ENCODE measurements around the gene C17orf75. TPM values are rescaled to one million over a fixed set of nuclear protein-coding genes. Genes with fewer than 3 reads are reported as not detected.

The C17orf75 gene
- total and polyA plus RNA-seq, 2 of the 8 experiments (the other 6 are each of a cell fraction or from before 2014, with no cell fraction given), result 15.8 to 42.6 TPM

DNA sequence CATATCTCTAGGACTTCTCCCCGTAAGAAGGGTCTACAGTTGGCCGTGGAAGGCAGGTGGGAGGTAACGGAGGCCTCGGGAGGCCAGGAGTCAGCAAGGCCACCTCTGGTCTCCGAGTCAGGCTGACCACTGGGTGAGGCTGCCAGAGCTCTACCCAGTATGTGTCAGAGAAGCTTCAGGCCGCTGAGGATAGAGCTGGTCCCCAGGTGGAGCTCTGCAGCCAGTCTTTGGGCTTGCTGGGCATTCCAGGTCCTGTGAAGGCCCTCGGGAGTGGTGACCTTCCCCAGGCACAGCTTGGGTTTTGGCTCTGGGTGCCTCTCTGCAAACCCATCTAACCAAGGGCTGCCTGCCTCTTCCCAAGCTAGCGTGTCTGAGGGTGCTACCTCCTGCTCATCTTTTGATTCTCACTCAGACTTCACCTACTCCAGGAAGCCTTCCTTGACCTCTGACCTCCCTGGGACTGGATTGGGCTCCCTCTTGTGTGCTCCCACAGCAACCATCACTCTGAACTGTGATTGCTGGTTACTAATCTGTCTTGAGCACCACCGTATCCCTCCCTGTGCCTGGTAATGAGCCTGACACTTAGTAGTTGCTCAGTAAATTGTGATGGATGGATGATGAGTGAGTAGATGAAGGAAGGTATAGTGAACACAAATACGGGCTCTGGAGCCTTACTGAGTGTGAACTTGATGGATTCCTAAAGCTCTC, 54.0 kb downstream of the C17orf75 start:
- FAIRE-seq (no peak), DNase-seq (ENCODE audit: low read depth in 1 of 2, low spot score in 2 of 2) (no peak)
- Histone ChIP-seq H4K91ac (replicated peaks; ENCODE audit: insufficient read length, low read length) (peak overlapping the region; percentile 91), H3K4ac (replicated peaks; ENCODE audit: insufficient read length, low read depth, low read length) (peak overlapping the region; percentile 72), H4K8ac (ENCODE audit: extremely low read depth, insufficient read depth, low read length) (no peak overlapping the region), H3K23ac (ENCODE audit: insufficient read length) (no peak overlapping the region), H2AK5ac (ENCODE audit: low read depth, low read length) (peak overlapping the region; percentile 87), H4K5ac (ENCODE audit: insufficient read length, low read depth, low read length) (no peak overlapping the region), H3K27me3 (replicated peaks in 1 of 4; ENCODE audit: control insufficient read depth in 3 of 4, extremely low read depth in 1 of 4, insufficient read depth in 3 of 4, low read length in 3 of 4) (no peaks in the 10 kb centered on the region; a peak in 1 of 7 replicates), H2BK15ac (ENCODE audit: low read length) (peak overlapping the region; percentile 21; the same call in 1 of the 2 replicates), H2BK5ac (ENCODE audit: low read depth, low read length) (peak overlapping the region; percentile 95; the same call in 1 of the 2 replicates), H3K18ac (ENCODE audit: extremely low read depth, low read length) (no peak overlapping the region; the same call in 1 of the 2 replicates), H3K4me2 (ENCODE audit: insufficient read depth in 1 of 2, low read depth in 2 of 2, low read length in 2 of 2) (no peak overlapping the region), H3K9me3 (ENCODE audit: insufficient read depth in 2 of 2, low read depth in 1 of 2, low read length in 1 of 2) (no peaks in the 10 kb centered on the region), H3K14ac (ENCODE audit: insufficient read length) (no peak overlapping the region), H3K23me2 (ENCODE audit: low read depth, low read length) (no peaks in the 10 kb centered on the region), H2AFZ (ENCODE audit: low read length) (no peak overlapping the region), H3K27ac (ENCODE audit: low read depth, low read length) (no peak overlapping the region), H3K36me3 (ENCODE audit: control insufficient read depth in 2 of 4, insufficient read depth in 4 of 4, low read length in 3 of 4) (no peaks in the 10 kb centered on the region), H2BK12ac (ENCODE audit: low read depth, low read length) (peak overlapping the region; percentile 89), H2BK120ac (replicated peaks; ENCODE audit: low read depth, low read length) (peak overlapping the region; percentile 12), H3K4me1 (replicated peaks in 1 of 4; ENCODE audit: control insufficient read depth in 3 of 4, insufficient read depth in 4 of 4, low read length in 3 of 4) (peaks cover 13 to 28% (median 20%) of the 10 kb centered on the region in 4 experiments), H3K9ac (replicated peaks in 1 of 4; ENCODE audit: extremely low read depth in 1 of 4, low read depth in 3 of 4, low read length in 3 of 4) (no peak overlapping the region), H3K4me3 (ENCODE audit: extremely low read depth in 1 of 4, insufficient read depth in 2 of 4, low read depth in 3 of 4, low read length in 4 of 4) (no peak overlapping the region), H2BK20ac (ENCODE audit: low read length) (peak overlapping the region; percentile 98), H4K20me1 (replicated peaks in 1 of 2; ENCODE audit: control insufficient read depth in 1 of 2, insufficient read depth in 2 of 2, low read length in 2 of 2) (no peaks in the 10 kb centered on the region), H3K79me2 (ENCODE audit: control insufficient read depth in 1 of 2, insufficient read depth in 2 of 2, low read length in 2 of 2) (no peaks in the 10 kb centered on the region), H3K79me1 (ENCODE audit: low read depth, low read length) (no peaks in the 10 kb centered on the region), H3K56ac (replicated peaks; ENCODE audit: insufficient read length, low read depth, low read length) (no peak overlapping the region)
- ChIA-PET CTCF (ENCODE audit: partially characterized antibody) (interaction anchor here (1.2 to 3.9 kb wide), 13 partner anchors 8 to 45 kb away, joined by 3 to 32 read pairs (median 10); no protein-coding TSS in a partner anchor), POLR2A (ENCODE audit: partially characterized antibody) (interaction anchor here (1.0 to 1.5 kb wide), 5 partner anchors 14 to 41 kb away, joined by 3 to 6 read pairs (median 3); no protein-coding TSS in a partner anchor)
- 84% methylated on average over 10 of the region's 10 CpGs; no CpG with 5 or more reads in 1 of the 2 experiments for WGBS, 2 experiments (ENCODE audit: extremely low coverage in 1 of 2, insufficient coverage in 1 of 2, insufficient read length in 1 of 2, insufficient replicate concordance in 2 of 2, low coverage in 1 of 2, low lambda C conversion rate in 2 of 2, missing lambda C conversion rate in 1 of 2)
- TF ChIP-seq RAD21 (IDR thresholded peaks at IDR 0.05 in 1 of 2, conservative IDR thresholded peaks at IDR 0.05 in 1 of 2; ENCODE audit: low read depth in 2 of 2, low read length in 2 of 2) (peak; percentile 53 to 67), CHD1 (IDR thresholded peaks at IDR 0.05; ENCODE audit: low read depth, low read length) (no peak), TAF1 (IDR thresholded peaks at IDR 0.05; ENCODE audit: low read depth, low read length) (no peak), ASH2L (IDR thresholded peaks at IDR 0.05; ENCODE audit: low read length) (no peak), GTF2F1 (IDR thresholded peaks at IDR 0.05; ENCODE audit: borderline replicate concordance, low read depth, low read length) (no peak), JUN (IDR thresholded peaks at IDR 0.05; ENCODE audit: low read depth, low read length) (no peak)
- TF ChIP-seq, protein P1, sequence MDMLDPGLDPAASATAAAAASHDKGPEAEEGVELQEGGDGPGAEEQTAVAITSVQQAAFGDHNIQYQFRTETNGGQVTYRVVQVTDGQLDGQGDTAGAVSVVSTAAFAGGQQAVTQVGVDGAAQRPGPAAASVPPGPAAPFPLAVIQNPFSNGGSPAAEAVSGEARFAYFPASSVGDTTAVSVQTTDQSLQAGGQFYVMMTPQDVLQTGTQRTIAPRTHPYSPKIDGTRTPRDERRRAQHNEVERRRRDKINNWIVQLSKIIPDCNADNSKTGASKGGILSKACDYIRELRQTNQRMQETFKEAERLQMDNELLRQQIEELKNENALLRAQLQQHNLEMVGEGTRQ (IDR thresholded peaks at IDR 0.05; ENCODE audit: low read length), result no peak
- TF ChIP-seq, protein P2, sequence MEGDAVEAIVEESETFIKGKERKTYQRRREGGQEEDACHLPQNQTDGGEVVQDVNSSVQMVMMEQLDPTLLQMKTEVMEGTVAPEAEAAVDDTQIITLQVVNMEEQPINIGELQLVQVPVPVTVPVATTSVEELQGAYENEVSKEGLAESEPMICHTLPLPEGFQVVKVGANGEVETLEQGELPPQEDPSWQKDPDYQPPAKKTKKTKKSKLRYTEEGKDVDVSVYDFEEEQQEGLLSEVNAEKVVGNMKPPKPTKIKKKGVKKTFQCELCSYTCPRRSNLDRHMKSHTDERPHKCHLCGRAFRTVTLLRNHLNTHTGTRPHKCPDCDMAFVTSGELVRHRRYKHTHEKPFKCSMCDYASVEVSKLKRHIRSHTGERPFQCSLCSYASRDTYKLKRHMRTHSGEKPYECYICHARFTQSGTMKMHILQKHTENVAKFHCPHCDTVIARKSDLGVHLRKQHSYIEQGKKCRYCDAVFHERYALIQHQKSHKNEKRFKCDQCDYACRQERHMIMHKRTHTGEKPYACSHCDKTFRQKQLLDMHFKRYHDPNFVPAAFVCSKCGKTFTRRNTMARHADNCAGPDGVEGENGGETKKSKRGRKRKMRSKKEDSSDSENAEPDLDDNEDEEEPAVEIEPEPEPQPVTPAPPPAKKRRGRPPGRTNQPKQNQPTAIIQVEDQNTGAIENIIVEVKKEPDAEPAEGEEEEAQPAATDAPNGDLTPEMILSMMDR (IDR thresholded peaks at IDR 0.05; ENCODE audit: control extremely low read depth in 1 of 3, insufficient read depth in 1 of 3, low read depth in 1 of 3, low read length in 3 of 3), result peak; percentile 29 to 42 (median 39)
